HG03460 (cell line): ENCODE data around the gene RREB1.

Source experiments
- ATAC-seq: cut with Tn5 transposase; IDR thresholded peaks from one replicate; pipeline ENCODE4 v1.9.1; 2021; ENCODE audit not compliant: unreplicated experiment

Gene RREB1, protein sequence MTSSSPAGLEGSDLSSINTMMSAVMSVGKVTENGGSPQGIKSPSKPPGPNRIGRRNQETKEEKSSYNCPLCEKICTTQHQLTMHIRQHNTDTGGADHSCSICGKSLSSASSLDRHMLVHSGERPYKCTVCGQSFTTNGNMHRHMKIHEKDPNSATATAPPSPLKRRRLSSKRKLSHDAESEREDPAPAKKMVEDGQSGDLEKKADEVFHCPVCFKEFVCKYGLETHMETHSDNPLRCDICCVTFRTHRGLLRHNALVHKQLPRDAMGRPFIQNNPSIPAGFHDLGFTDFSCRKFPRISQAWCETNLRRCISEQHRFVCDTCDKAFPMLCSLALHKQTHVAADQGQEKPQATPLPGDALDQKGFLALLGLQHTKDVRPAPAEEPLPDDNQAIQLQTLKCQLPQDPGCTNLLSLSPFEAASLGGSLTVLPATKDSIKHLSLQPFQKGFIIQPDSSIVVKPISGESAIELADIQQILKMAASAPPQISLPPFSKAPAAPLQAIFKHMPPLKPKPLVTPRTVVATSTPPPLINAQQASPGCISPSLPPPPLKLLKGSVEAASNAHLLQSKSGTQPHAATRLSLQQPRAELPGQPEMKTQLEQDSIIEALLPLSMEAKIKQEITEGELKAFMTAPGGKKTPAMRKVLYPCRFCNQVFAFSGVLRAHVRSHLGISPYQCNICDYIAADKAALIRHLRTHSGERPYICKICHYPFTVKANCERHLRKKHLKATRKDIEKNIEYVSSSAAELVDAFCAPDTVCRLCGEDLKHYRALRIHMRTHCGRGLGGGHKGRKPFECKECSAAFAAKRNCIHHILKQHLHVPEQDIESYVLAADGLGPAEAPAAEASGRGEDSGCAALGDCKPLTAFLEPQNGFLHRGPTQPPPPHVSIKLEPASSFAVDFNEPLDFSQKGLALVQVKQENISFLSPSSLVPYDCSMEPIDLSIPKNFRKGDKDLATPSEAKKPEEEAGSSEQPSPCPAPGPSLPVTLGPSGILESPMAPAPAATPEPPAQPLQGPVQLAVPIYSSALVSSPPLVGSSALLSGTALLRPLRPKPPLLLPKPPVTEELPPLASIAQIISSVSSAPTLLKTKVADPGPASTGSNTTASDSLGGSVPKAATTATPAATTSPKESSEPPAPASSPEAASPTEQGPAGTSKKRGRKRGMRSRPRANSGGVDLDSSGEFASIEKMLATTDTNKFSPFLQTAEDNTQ (N-terminal part only)

DNA sequence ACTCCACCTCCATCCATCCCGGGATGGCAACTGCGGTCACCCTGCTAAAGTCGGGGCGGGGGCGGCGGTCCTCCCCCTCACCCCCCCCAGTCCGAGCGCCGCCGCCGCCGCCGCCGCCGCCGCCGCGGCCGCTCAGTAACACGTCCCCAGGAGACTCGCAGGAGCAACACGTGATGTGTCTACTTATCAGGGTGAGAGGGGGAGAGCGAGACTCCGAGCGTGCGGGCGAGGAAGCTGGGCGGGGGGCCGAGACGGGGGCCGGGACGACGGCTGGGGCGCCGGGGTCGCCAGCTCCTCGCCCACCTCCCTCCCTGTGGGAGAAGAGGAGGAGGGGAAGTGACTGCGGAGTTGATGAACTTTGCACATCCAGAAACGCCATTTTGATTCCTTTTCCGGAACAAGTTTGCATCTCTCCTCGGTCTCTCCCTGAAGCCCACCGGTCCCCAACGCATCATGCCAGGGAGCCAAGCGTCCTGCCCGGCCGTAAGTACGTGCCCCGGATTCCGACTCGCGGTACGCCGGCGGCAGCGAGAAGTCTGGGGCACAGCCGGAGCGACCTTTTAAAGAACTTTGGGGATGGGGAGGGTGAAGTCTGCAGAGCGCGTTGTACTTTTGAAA is at the start of gene RREB1:
TSS of gene RREB1 (plus strand) at position 384 of the 618 bp plus-strand sequence. CDS start 73,951 bp downstream, outside the sequence.
- peak; percentile 58 for ATAC-seq

DNA sequence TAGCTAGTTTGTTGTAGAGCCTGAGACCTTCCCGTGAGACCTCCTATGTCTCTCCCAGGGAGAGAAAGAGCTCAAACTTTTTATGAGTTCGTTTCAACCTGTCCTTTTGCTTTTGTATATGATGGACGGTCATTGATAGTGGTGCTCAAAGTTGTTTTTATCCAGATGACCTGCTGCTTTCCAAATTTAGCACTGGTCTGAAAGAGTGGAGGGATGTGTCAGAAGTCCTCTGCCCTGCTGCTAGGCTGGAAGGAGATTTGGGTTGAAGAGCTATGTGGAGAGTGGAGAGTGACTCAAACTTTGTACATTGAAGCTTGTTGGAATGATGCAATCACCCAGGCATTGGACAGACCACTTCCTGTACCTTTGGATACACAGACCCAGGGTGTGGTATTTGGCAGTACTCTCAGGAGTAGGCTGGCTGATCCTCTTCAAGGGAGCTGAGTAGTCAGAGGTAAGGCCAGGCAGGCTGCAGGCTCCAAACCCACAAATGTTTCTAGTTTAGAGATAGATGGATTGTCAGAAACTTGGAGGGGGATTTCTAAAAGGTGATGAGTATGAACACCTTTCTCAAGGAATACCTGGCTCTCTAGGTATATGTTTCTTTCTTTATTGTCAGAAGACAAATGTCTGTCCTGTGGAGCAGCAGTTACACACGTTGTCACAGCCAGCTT is 49.4 kb upstream of the RREB1 start:
- ATAC-seq, result no peak

DNA sequence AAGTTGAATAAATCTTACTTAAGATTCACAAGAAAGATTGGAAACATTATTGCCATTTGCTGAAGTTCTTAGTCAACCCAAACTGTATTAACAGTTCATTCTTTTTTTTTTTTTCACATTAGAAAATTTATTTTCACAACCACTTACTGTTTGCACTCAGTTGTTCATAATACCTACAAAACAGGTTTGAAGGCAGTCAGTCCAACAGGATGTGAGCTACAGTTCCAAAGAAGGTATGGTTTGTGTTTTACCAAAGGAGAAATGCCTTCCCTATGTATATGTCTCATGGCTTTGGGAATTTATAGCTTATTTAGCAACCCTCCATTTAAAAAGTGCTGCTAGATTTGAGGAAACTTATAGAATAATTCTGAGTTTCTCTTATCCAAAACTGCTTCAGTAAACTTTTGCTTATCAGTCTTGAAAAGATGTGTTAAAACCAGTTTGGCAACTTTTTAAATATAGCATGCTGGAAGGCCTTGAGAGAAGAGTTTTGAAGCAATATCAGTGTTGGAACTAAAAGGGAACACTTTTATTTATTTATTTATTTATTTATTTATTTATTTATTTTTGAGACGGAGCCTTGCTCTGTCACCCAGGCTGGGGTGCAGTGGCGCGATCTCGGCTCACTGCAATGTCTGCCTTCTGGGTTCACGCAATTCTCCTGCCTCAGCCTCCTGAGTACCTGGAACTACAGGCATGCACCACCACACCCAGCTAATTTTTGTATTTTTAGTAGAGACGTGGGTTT is 46.8 kb upstream of the RREB1 start:
- no peak for ATAC-seq

DNA sequence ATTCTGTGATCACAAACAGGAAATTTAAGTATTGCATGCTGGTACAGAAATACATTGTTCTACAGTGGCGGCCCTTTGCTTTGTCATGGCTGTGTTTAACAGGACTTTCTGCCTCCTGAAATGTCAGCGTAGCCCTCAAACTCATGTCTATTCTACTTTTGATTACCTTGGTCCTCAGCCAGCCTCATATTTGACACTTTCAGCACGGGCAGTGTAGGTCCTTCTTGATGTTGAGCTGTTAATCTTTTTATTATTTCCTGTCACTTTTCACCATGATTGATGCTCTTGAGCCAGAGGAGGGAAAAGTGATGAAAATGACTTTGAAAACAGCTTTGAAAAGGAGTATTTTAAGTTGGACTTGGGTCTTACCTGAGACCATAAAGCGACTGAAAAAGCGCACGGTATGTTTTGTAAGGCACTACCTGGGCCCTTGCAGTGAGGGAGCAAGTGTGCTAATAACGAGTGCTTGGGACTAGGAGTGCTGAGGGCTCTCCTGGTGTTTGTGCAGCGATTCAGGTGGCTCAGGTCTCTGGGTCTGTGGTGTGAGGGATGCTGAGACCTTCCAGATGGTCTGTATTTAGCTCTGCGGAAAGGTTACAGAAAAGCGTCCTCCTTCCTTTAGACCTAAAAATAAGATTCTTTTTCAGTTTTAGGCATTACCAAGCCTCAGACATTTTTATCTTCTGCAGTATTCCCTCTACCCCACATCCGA is 45.2 kb upstream of the RREB1 start:
- ATAC-seq, result no peak

DNA sequence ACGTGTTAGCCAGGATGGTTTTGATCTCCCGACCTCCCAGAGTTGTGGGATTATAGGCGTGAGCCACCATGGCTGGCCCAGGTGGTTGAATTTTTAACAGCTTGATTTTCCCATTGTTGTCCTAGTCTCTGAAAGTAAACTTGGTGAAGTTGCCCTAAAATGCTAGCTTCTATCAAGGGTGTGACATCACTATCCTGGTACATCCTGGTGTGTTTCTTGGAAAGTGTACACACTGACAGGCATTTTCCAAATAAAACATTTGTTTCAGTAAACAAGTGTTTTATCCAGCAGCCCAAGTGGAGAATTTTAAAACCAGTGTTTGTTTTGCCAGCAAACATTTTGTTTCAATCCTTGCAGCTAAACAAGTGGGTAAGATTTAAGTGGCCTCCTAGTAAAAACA is 40.5 kb upstream of the RREB1 start:
- ATAC-seq, result no peak

DNA sequence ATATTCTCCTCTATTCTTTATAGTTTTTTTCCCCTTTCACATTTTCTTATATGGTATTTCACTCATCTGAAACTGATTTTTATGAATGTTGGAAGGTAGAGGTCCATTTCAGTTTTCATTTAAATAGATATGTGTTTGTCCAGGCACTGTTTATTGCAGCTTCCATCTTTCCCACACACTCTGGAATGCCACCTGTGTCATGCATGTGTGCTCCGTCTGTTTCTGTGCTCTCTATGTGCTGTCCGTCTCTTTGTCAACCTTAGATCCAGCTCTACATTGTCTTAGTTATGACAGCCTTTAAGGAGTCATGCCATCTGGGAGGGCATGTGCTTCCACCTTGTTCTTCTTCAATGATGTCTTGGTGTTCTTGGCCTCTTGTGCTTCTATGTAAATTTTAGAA is 36.4 kb upstream of the RREB1 start:
- no peak for ATAC-seq

DNA sequence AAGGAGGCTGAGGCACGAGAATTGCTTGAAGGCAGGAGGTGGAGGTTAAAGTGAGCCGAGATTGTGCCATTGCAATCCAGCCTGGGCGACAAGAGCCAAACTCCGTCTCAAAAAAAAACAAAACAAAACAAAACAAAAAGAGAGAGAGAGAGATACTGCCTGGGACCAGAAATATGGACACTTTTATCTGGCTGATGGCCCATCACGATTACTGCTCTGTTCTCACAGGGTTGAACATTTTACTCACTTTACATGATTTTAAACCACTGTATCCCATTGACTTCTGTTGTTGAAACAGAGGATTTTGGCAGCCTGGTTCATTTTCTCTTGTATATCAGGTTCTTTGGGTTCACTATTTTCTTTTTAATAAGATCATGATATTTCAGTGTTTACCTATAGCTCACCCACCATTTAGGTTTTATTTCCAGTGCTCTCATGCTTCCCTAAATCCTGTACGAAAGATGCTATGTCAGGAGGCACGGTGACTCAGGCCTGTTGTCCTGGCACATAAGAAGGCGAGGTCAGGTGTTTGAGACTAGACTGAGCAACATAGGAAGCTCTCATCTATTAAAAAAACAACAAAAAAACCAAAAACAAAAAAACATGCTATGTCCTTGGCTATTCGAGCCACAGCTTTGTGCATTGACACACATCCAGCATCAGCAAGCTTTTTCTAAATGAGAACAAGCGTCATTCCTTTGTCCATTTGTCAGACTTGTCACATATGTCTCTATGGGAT is 34.5 kb upstream of the RREB1 start:
- peak; percentile 35 for ATAC-seq

DNA sequence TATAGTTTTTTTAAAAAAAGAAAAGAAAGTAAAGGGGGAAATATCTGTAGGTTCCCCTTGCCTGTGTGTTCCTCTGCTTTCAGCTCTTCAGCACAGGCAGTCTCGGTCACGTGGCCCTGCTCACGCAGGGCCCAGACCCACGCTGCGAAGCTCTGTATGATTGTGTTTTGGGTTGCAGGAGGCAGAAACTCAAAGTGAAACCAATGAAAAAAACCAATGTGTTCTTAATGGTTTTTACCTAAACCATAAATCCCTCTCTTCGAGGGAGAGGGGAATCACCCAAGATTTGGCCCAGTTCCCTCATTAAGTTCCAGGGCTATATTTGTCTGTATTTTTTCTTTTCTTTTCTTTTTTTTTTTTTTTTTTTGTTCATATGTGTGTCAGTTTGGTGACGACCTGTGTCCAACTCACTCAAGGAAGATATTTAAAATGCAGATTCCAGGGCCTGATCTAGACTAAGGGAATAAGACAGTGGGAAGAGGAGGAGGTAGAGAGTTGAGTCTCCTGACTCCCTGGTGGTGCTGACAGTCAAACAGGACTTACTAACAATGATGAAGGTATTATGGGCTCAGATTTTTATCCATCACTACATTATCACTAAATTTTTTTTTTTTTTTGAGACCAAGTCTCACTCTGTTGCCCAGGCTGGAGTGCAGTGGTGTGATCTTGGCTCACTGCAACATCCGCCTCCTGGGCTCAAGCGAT is 33.8 kb upstream of the RREB1 start:
- peak; percentile 99 for ATAC-seq

DNA sequence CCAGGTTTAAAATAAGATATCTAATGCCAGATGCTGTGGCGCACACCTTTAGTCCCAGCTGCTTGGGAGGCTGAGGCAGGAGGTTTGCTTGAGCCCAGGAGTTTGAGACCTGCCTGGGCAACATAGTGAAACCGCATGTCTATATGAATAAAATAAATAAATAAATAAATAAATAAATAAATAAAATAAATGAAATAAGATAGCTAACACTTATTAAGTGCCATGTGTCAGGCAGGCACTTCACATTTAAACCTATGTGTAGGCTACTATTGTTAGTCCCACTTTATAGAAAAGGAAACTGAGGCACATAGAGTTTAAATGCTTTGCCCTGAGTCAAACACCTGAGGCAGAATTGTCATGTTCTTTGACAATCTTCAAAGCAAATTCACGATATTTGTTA is 32.9 kb upstream of the RREB1 start:
- ATAC-seq, result no peak

DNA sequence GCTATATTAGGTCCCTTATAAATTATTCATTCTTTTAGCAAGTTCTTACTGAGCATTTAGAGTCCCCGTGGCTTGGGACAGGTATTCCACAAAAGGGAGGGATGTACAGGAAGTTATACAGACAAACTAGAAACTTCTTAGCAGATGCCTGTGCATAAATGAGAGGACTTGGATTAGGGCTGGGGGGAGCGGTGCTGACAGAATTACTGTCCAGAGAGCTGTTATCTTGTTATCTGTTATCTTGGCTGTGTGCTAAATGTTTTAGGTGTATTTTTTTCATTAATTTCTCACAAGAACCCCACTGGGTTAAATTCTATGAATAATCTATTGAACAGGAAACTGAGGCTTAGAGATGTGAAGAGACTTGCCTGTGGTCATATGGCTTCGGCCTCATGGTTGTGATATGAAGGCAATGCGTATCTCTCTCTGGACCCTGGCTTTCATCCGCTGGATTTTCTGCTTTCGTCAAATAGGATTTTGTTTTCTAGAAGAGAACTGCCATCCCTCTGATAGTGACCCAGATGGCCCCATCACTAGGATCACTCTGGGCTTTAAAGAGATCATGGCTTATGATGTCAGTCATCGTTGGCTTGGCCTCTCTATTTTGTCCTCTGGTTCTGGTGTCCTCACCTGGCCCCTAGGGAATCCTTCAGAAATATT is 32.3 kb upstream of the RREB1 start:
- no peak for ATAC-seq

DNA sequence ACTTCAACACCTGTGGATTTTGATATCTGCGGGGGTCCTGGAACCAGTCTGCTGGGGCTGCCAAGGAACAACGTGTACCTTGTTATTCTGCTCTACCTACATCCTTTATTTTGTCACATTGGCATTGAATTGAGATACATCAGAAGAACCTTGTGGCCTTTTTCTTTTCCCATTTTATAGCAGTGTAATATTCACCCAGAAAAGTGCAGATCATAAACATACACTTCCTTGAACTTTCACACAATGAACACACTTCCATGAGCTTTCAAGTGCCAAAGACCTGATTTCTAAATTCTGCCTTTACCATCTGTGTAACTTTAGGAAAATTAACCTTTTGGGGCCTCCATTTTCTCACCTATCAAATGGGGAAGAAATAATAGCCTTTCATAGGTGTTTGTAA is 29.9 kb upstream of the RREB1 start:
- ATAC-seq, result no peak

DNA sequence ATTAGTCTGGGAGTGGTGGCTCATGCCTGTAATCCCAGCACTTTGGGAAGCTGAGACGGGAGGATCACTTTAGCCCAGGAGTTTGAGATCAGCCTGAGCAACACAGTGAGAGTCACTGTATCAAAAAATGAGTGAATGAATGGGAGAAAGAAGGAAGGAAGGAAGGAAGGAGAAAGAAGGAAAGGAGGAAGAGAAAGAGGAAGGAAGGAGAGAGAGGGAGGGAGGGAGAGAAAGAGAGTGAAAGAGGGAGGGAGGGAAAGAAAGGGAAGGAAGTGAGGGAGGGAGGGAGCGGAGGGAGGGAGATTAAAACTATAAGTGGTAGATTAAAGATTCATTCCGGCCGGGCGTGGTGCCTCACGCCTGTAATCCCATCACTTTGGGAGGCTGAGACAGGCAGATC is 28.9 kb upstream of the RREB1 start:
- no peak for ATAC-seq

DNA sequence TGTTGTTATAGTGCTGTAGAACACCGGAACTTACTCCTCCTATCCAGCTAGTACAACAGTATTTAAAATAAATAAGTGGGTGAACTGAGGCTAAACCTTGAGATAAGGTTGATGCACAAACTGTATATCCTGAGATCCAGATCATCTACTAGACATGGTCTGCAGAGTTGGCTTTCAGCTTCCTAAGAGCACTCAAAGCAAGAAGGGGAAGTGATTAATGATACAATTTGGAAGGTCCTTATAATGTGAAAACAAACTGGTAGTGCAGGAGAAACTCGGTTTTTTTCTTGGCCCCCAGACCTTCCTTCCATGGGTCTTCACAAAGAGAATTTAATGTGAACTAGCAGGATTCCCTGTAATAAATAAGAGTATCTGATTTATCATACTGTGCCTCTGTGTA is 27.4 kb upstream of the RREB1 start:
- ATAC-seq, result no peak

DNA sequence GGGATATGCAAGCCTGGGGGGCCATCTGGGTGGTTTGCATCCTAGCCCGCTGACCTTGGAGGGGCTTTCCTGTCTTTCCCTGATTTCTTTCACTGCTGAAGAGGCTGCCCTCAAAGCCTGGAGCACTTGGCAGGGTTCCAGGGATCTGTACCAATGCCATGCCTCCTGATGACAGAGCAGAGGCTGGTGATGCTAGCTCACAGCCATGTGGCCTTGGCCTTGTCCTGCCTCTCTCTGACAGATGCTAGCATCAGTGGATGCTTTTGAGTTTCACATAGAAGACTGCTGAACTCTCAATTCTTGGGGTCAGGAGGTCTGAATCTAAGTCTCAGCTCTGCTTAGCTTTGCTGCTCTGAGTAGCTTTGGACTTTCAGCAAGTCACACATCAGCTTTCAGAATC is 21.9 kb upstream of the RREB1 start:
- peak; percentile 34 for ATAC-seq

DNA sequence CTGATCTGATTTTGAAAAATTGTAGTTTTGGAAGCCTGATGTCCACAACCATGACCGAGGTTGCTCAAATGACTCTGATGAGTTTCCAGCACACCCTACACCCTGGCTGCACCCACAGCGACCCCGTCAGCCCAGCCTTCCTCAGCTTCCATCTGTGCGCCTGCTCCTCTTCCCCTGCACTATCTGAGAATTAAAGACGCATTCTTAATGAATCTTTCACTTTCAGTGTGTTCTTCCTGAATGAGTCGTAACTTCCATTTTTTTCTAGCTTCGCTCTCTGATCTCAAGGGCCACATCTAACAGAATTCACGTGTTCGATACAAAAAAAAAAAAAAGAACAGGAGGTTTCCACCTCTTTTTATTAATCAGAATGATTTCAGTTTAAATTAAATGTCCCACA is 21.3 kb upstream of the RREB1 start:
- peak; percentile 65 for ATAC-seq

DNA sequence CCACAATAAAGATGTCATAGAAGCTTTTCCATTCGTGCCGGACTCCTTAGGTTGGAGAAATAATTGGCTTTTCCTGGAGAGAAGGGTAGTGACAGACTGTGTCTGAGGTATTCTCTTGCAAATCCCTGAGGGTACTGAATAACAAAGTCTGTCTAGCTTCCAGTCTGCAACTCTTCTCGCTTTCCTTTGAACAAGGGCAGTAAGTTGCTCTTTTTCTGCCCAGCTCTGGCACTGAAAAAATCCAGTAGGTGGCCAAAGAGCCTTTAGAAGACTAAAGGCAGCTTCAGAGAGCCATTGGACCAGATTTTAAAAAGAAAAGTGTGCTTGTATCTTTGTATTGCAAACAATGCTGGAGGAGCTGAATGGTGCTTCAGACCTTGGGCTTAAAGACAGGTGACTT is 20.7 kb upstream of the RREB1 start:
- no peak for ATAC-seq

DNA sequence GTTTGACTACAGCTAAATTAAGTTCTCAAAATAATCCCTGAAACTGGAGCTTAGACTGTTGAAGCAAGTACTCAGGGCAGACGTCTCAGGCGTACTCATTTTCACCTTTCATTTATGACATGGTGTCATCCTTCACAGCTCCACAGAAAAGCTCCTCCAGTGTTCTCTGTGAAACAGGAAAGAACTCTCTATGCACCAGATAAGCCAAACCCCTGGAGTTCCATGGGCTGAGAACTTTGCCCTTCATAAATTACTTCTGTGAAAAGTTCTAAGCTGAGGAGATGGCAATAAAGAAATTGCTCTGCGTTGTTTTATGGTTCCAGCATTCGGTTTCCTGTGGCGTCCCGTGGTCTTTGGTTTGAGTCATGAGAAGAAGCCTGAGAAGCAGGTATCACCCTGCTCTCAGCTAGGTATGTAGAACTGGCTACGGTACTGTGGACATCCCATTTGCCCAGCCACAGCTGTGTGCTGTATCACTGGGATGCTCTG is 20.2 kb upstream of the RREB1 start:
- peak; percentile 52 for ATAC-seq
